Testis (tissue), 3 donors: ENCODE results near the gene GLDC. TPM values are rescaled to one million over a fixed set of nuclear protein-coding genes. Genes with fewer than 3 reads are reported as not detected.
"Not testable (repeated sequence)": the region's sequence is repeated elsewhere in the genome, so short reads cannot be mapped to it uniquely, and the experiment has no call there.

Source experiments
- DNase-seq: peaks from one replicate; pipeline ENCODE4 v3.0.0-alpha.2; 2019
- H3K27ac ChIP-seq, 2 donors: fragments of 200-600 bp; sonication (generic); one replicate each; pipeline ENCODE4 v1.5.1; 2019
- H3K27me3 ChIP-seq: fragments of 200-600 bp; sonication (generic); one replicate; pipeline ENCODE4 v1.5.1; 2019
- H3K36me3 ChIP-seq: fragments of 200-600 bp; sonication (generic); one replicate; pipeline ENCODE4 v1.5.1; 2017; ENCODE audit warnings: low read depth; ENCODE audit errors: missing control alignments
- H3K4me1 ChIP-seq: fragments of 200-600 bp; sonication (generic); one replicate; pipeline ENCODE4 v1.5.1; 2019
- H3K4me3 ChIP-seq, 2 donors: fragments of 200-600 bp; sonication (generic); one replicate each; pipeline ENCODE4 v1.5.1; 2017 to 2019
- H3K9me3 ChIP-seq: fragments of 200-600 bp; sonication (generic); one replicate; pipeline ENCODE4 v1.5.1; 2017
- CTCF ChIP-seq, 3 experiments: fragments of 450-650 bp in 2 of 3; fragments of 200-600 bp in 1 of 3; sonication (generic) in 1 of 3; IDR thresholded peaks; one replicate each; pipeline ENCODE4 v1.5.1; 2016 to 2019; ENCODE audit warnings: antibody characterized with exemption in 3 of 3, mild to moderate bottlenecking in 2 of 3, moderate library complexity in 1 of 3
- POLR2A ChIP-seq: fragments of 450-650 bp; IDR thresholded peaks from one replicate; pipeline ENCODE4 v1.6.1; 2017; ENCODE audit warnings: antibody characterized with exemption, mild to moderate bottlenecking, moderate library complexity
- WGBS, 2 donors: methylation state at CpG; one replicate each; pipeline ENCODE4 v1.1.5; 2018; 5-methylcytosine and 5-hydroxymethylcytosine counted together
- intact Hi-C: fragments of 100-400 bp; cut with DNase I; formaldehyde crosslinking; loops from one replicate; pipeline ENCODE4 v1.15.1; 2023; ENCODE audit warnings: low total_unique reads
- polyA plus RNA-seq: library from polyadenylated mRNA; stranded (reverse); fragments of 350-450 nt; fragmentation: Illumina TruSeq; extraction: RNeasy Lipid Tissue Mini Kit (QIAGEN cat#74804); gene quantifications from one replicate; pipeline ENCODE4 v1.2.3, GENCODE V29; 2014; ENCODE audit warnings: low read depth, low replicate concordance; ENCODE audit not compliant: insufficient read depth
- total RNA-seq, 2 donors: library from RNA; depleted of rRNA; stranded (reverse); fragments of >200 nt; gene quantifications; one replicate each; pipeline ENCODE4 v1.2.3, GENCODE V29; 2016

Gene GLDC
- total and polyA plus RNA-seq, 3 donors from 2014 or later: 11.4 to 12.3 (median 12.2) TPM

GRCh38 chr9:6655036-6655435, 9.5 kb upstream of the GLDC start:
- Histone ChIP-seq H3K27ac (no peak overlapping the region), H3K36me3 (no peaks in the 10 kb centered on the region), H3K4me3 (no peak overlapping the region), H3K27me3 (no peaks in the 10 kb centered on the region), H3K9me3 (no peaks in the 10 kb centered on the region), H3K4me1 (no peaks in the 10 kb centered on the region)
- DNase-seq: no peak
- WGBS, 2 donors: 82 to 85% methylated on average over 7 of the region's 7 CpGs
- TF ChIP-seq POLR2A (no peak), CTCF (IDR thresholded peaks at IDR 0.05) (no peak)
- intact Hi-C loops: no loop called here

- Histone ChIP-seq H3K4me3 (peak overlapping the region in 1 of 2 donors; percentile 40), H3K27ac (no peak overlapping the region), H3K9me3 (no peaks in the 10 kb centered on the region), H3K27me3 (no peaks in the 10 kb centered on the region), H3K36me3 (no peaks in the 10 kb centered on the region), H3K4me1 (no peaks in the 10 kb centered on the region)
- DNase-seq: no peak
- TF ChIP-seq POLR2A (no peak), CTCF (IDR thresholded peaks at IDR 0.05) (no peak)
- intact Hi-C loops: no loop called here
- WGBS, 2 donors: 33 to 34% methylated on average over 12 of the region's 12 CpGs
These were observed 736 bp upstream of the GLDC start for GRCh38 chr9:6646293-6646636.

GRCh38 chr9:6645105-6645354, 499 bp downstream of the GLDC start:
- H3K27me3 ChIP-seq, H3K9me3 ChIP-seq, H3K4me1 ChIP-seq, DNase-seq, H3K27ac ChIP-seq, intact Hi-C loops, H3K36me3 ChIP-seq: not testable (repeated sequence)
- WGBS, 2 donors: 1 to 2% methylated on average over 11 to 12 of the region's 24 CpGs
- H3K4me3 ChIP-seq: peak overlapping the region; percentile 21 to 40

GRCh38 chr9:6644346-6645104, 1.0 kb downstream of the GLDC start:
- intact Hi-C loops: no loop called here
- H3K4me3 ChIP-seq: peak overlapping the region; percentile 21 to 40
- H3K27ac ChIP-seq: no peak overlapping the region
- H3K36me3 ChIP-seq: no peaks in the 10 kb centered on the region
- no peaks in the 10 kb centered on the region for H3K9me3 ChIP-seq
- TF ChIP-seq POLR2A (no peak), CTCF (IDR thresholded peaks at IDR 0.05) (no peak)
- WGBS, 2 donors: 5% methylated on average over 25 to 26 of the region's 26 CpGs
- no peaks in the 10 kb centered on the region for H3K27me3 ChIP-seq
- no peaks in the 10 kb centered on the region for H3K4me1 ChIP-seq
- DNase-seq: no peak

- Histone ChIP-seq H3K27ac (no peak overlapping the region), H3K9me3 (no peaks in the 10 kb centered on the region), H3K27me3 (no peaks in the 10 kb centered on the region), H3K4me1 (no peaks in the 10 kb centered on the region), H3K36me3 (no peaks in the 10 kb centered on the region), H3K4me3 (no peak overlapping the region)
- intact Hi-C loops: no loop called here
- 91% methylated on average over 2 of the region's 2 CpGs for WGBS, 2 donors
- no peak for DNase-seq
- no peak for TF ChIP-seq POLR2A
- no peak for TF ChIP-seq CTCF (IDR thresholded peaks at IDR 0.05)
These were observed 3.6 kb downstream of the GLDC start for GRCh38 chr9:6641961-6642360.
